HG03095 (cell line): ENCODE data around the gene CSNK1A1L.

Experiments used
- ATAC-seq: cut with Tn5 transposase; IDR thresholded peaks from one replicate; pipeline ENCODE4 v1.9.1; 2021; ENCODE audit warnings: moderate library complexity; ENCODE audit not compliant: unreplicated experiment

Gene CSNK1A1L

GRCh38 chr13:37107456-37107855 lies 2.0 kb upstream of the CSNK1A1L start:
- no peak for ATAC-seq

- ATAC-seq: no peak
Measured at GRCh38 chr13:37106642-37107041, 1.2 kb upstream of the CSNK1A1L start.

- ATAC-seq: no peak
Measured at GRCh38 chr13:37102896-37103295, 2.6 kb downstream of the CSNK1A1L start.

- no peak for ATAC-seq
Measured at GRCh38 chr13:37101201-37101600, 4.3 kb downstream of the CSNK1A1L start.

DNA sequence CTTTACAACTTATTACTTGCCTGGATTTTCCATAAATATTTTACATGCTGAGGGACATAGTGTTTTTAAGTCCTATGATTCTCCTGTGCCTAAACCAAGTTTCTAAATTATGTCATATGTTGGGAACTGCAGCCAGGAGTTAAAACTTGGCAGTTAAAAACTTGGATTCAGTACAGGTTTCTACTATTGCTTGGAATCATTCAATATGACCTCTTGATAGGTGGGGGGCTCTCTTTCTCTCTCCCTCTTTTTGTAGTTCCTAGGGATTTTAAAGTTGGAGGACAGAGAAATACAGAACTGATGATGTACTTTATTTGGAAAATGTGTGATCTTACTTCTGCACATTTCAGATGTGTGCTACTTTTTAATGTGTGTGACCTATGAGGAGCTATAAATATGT lies 4.7 kb downstream of the CSNK1A1L start:
- ATAC-seq: no peak

GRCh38 chr13:37097076-37097475 lies 8.4 kb downstream of the CSNK1A1L start:
- ATAC-seq: no peak

DNA sequence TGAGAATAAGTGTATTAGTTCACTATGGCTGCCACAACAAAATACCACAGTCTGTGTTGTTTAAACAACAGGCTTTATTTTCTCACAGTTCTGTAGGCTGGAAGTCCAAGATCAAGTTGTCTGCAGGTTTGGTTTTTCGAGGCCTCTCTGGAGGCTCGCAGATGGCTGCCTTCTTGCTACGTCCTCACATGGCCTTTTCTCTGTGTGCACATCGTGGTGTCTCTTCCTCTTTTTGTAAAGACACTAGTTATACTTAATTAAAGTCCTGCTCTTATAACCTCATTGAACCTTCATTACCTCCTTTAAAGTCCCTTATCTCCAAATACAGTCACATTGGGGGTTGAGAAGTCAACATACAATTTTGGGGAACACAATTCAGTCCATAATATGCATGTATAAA lies 10.6 kb downstream of the CSNK1A1L start:
- no peak for ATAC-seq

DNA sequence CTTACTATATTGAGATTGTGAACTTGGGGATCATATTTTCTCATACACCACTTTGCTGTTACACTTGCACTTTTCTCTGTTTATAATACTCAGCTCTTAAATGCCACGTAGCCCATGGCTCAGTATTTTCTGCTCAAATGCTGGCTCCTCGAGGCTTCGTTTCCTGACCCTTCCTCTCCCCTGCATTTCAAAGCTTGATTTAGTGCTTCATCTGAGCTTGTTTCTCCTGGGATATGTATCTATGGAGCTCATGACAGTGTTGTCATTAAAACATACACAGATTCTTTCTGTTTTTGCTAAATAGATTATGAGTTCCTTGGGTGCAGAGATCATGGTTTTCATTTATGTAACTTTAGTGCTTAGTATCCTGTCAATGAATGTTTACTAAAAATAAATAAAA lies 11.4 kb downstream of the CSNK1A1L start:
- no peak for ATAC-seq

GRCh38 chr13:37091835-37092234 lies 13.6 kb downstream of the CSNK1A1L start:
- ATAC-seq: no peak

GRCh38 chr13:37090912-37091311 lies 14.6 kb downstream of the CSNK1A1L start:
- no peak for ATAC-seq

GRCh38 chr13:37089495-37089894 lies 16.0 kb downstream of the CSNK1A1L start:
- ATAC-seq: no peak

GRCh38 chr13:37087486-37087885 lies 18.0 kb downstream of the CSNK1A1L start:
- no peak for ATAC-seq

GRCh38 chr13:37085606-37086005 lies 19.9 kb downstream of the CSNK1A1L start:
- no peak for ATAC-seq

- ATAC-seq: no peak
Measured at GRCh38 chr13:37076818-37077217, 28.6 kb downstream of the CSNK1A1L start.

- no peak for ATAC-seq
Measured at GRCh38 chr13:37075164-37075563, 30.3 kb downstream of the CSNK1A1L start.

- ATAC-seq: no peak
Measured at GRCh38 chr13:37074703-37075102, 30.8 kb downstream of the CSNK1A1L start.

DNA sequence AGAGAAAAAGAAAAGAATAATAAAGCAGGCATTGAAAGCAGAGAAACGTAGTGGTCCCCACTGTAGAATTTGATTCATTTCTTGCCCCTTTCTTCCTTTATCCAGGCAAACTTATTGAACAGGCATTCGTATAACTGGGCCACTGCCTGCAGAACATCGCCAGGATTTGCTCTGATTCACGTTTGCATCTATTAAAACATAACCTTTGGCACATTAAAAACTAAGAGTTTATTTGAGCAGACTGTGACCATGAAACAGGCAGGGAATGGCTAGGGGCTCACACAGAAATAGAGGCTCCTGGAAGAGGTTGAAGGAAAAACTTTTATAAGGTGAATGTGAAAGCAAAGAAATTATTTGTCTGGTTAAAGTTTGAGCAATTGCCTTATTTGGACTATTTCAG lies 33.4 kb downstream of the CSNK1A1L start:
- ATAC-seq: no peak

- no peak for ATAC-seq
Measured at GRCh38 chr13:37070956-37071355, 34.5 kb downstream of the CSNK1A1L start.

GRCh38 chr13:37070145-37070695 lies 35.2 kb downstream of the CSNK1A1L start:
- no peak for ATAC-seq

DNA sequence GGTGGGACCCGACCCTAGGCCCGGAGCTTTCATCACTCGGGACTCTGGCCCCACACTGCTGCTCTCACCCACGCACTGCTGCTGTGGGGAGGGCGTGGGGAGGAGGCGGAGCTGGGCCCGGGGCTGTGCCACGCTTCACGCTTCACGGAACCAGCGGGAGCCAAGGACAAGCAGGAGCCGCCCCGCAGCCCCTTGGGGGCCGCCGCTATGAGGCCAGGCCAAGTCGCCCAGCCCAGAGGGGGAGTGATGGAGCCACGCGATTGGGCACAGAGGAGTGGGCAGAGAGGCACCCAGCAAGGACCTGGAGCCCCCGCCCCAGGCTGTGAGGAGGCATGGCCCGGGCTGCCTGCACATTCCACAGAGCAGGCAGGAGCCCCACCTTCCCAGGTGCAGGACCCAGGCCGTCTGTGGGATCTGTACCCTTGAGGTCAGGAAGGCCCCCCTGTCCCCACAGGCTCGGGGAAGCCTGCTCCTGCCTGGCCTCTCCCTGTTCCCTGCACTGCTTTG lies 35.8 kb downstream of the CSNK1A1L start:
- no peak for ATAC-seq

DNA sequence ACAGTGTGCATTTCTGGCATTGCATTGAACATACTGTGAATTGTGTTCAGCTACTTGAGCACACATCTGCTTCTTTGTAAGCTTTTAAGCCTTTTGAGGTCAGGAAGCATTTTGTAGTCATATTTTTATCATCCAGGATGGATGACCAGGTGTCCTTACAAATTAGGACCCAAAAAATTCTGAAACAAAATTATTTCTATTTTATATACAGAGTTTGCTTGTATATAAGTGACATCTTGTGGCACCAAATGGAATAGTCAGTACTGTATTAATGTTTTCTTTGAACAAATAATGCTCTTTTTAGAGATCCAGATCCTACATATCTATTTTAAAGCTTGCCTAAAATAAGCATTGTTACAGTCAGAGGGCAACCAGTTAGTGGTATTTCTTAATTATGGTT lies 36.5 kb downstream of the CSNK1A1L start:
- ATAC-seq: no peak

DNA sequence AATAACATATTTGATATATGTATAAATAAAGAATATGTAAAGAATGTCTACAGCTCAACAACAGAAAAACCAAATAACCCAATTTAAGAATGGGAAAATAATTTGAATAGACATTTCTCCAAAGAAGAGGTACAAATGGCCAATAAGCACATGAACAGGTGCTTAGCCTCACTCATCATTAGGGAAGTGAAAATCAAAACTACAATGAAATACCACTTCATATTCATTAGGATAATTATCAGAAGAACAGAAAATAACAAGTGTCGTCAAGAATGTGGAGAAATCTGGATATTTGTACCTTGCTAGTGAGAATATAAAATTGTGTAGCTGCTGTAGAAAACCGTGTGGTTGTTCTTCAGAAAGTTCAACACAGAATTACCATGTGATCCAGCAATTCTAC lies 37.6 kb downstream of the CSNK1A1L start:
- no peak for ATAC-seq

DNA sequence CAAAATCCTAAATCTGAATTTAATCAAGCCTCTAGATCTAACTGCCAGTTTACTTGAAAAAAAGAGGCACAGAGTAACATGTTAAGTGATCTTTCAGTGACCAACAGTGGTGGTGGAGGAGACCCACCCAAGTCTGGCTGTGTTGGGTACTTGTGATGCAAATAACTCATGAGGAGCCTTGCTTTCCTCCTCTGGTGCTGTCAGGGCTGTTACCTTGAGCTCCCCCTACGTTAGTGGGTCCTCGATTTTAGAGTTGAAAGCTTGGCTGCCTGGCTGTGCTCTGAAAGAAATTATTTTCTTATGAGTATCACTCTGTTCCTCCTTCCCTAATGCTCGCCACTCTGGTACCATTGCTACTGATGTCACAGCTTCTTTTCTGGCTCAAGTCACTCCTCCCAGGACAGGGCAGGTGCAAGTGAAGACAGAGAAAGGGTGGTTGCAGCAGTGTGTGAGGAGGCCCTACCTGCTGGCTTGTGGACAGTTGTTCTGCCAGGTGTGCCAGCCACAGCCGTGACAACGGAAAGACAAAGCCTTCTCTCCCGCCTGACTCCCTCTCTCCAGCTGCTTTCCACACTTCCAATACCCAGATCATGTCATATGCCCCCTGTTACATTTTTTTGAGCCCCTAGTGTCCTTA lies 39.5 kb downstream of the CSNK1A1L start:
- ATAC-seq: no peak
